GM21423 (cell line): ENCODE results near the gene PRKAG2.

Source experiments
- ATAC-seq: cut with Tn5 transposase; IDR thresholded peaks from one replicate; pipeline ENCODE4 v1.9.1; 2021; ENCODE audit warnings: mild to moderate bottlenecking, moderate library complexity; ENCODE audit not compliant: unreplicated experiment

PRKAG2 gene

DNA sequence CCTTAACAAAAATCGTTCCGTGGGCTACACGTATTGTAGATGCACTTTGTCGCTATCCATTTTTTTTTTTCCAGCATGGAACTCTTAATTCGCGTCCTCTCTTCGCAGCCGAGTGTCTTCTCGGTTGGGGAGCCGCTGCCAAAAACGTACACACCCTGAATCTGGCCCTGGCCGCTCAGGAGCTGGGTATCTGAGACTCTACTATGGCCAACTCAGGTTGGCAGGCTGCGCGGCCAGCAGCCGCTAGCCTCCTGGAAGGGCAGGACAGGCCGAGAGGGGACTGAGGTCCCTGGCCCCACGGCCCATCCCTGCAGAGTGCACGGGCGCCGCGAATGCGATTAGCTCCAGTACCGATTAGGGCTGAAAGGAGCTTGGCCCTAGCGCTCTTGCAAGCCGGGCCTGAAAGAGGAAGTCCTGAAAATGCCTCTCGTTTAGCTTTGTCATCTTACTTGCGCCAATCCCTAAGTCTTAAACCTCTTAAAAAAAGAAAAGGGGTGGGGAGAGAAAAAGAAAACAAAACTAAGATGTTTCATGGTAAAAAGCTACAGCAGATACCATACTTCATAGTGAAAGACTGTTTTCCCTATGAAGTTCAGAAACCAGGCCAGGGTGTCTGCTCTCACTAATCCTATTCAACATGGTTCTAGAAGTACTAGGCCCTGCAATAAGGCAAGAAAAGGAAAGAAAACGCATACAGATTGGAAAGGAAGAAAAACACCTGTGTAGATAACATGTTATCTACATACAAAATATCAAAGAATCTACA, 244.0 kb downstream of the PRKAG2 start:
- ATAC-seq, result peak; percentile 53

DNA sequence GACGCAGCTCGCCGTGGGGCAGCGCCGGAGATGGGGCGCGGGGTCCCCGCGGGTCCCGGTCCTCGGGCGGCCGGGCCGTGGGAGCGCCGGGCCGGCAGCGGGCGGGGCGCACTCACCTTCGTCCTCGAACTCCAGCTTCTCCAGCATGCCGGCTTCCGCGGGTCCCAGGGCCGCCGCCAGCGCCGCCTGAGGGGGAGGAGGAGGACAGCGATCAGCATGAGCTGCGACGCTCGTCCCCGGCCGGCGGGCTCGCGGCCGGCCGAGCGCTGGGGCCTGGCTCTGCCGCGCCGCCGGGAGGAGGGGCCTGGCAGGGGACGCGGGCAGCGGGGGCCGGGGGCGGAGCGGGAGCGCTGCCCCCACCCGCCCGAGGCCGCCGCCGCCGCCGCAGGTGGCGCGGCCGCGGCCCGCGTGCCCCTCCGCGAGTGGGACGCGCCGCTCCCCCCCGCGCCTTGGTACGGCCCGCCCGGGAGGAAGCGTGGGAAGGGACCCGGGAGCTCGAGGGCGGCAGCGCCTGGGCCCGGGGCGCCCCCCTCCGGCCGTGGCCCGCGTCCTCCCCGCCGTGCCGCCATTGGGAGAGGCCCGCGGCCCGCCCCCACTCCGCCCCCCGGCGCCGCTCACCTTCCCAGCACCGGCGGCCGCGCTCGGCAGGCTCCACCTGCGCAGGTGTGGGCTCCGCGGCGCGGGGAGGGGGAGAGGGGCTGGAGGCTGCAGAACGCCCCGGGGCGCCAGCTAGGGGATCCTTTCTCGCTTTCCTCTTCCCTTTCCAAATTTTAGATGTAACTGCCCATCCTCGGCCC, 244.8 kb downstream of the PRKAG2 start:
- ATAC-seq, result peak; percentile 69

- peak; percentile 25 for ATAC-seq
Observed at GRCh38 chr7:151631570-151631952, 245.4 kb downstream of the PRKAG2 start.

DNA sequence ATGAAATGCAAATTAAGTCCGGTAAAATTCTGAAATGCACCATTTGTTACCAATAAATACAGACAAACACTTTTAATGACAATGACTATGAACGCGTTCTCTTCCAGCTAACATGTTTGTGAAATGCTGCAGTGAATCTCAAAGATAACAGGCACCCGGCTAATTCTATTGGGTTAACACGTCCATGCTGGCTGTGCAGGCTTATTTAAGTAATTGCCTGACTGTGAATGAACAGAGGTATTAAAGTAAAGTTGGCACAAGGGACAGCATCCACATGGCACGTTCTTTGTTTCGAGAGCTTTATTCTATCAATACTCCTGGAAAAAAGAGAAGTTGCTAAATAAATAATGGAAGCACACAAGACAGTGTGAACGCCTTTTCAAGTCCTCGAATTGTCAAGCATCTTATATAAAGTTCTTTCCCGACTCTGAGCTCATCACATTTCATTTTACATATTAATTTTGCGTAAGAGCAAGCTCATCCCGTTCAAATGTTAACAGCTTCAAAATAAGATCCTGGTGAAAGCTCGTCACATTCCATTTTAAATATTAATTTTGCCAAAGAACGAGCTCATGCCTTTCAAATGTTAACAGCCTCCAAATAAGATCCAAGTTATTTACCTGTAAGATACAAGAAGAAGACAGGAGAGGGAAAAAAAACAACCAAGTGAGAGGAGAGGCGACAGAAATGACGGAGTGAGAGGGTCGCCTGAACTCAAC, 245.9 kb downstream of the PRKAG2 start:
- ATAC-seq, result no peak

DNA sequence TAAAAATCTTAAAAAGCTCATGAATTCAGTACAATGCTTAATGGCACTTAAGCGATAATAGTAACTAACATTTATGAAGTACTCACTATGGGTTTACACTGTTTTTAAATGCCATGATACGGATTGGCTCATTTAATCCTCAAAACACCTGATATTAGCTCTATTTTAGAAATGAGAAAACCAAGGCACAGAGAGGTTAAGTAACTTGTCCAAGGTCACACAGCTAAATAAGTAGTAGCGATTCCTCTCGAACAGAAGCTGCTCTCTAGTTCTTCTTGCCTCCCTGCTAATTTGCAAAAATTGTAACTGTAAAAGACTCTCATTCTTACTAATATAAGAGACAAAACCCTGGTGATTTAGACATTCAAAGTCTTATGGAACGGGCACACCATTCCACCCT, 246.6 kb downstream of the PRKAG2 start:
- ATAC-seq, result no peak

DNA sequence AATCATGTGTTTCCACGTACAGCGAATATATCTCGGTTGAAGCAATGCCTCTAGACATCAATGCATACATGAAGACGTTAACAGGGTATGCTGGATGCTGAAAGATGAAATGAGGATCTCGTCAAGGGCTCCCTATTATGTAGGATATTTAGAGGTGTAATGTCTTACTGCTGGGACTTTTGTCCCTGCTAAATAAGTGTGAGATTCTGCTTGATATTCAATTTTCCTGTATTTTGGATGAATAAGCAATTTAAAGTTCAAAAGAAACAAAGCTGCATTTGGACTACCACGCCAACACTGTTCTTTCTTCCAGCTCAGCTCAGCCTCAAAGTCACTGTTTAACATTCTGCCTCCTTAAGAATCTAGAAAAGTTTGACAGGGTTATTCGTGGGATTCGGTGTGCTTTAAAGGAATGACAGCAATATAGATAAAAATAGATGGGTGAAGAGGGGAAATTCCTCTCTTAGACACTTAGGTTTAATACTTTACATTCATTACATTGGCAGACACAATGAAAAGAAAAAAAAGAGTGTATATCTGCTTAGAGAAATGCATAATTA, 247.1 kb downstream of the PRKAG2 start:
- ATAC-seq, result no peak

DNA sequence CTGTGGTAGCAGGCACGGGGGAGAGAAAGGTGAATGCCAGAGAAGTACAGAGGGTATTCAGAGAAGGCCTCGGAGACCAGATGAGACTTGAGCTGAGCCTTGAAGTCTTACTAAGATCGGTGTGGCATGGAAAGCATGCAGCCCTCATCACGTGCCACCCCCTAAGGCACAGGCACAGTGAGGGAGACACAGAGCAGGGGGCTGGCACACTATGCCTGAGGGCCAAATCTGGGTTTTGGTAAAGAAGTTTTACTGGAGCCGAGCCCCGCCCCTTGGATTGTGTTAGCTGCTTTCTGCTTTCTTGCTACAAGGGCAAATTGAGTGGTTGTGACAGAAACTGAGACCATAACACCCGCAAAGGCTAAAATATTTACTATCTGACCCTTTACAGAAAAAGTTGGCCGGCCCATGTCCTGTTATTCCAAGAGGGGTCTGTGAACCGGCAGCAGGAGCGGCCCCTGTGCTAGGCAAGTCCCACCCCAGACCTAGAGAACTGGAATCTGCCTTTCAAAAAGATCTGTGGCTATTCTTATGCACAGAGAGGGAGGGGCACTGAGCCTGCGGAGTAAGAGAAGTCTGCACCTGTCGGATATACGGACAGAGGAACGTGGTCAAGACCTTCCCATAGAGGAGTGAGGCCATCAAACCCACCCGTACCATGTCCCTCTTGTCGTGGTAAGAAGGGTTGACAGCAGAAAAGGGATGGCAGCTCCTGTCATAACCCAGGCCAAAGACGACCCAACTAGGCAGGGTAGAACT, 247.9 kb downstream of the PRKAG2 start:
- no peak for ATAC-seq

- no peak for ATAC-seq
Observed at GRCh38 chr7:151626422-151627115, 250.3 kb downstream of the PRKAG2 start.

- ATAC-seq, result no peak
Observed at GRCh38 chr7:151625606-151626005, 251.3 kb downstream of the PRKAG2 start.

DNA sequence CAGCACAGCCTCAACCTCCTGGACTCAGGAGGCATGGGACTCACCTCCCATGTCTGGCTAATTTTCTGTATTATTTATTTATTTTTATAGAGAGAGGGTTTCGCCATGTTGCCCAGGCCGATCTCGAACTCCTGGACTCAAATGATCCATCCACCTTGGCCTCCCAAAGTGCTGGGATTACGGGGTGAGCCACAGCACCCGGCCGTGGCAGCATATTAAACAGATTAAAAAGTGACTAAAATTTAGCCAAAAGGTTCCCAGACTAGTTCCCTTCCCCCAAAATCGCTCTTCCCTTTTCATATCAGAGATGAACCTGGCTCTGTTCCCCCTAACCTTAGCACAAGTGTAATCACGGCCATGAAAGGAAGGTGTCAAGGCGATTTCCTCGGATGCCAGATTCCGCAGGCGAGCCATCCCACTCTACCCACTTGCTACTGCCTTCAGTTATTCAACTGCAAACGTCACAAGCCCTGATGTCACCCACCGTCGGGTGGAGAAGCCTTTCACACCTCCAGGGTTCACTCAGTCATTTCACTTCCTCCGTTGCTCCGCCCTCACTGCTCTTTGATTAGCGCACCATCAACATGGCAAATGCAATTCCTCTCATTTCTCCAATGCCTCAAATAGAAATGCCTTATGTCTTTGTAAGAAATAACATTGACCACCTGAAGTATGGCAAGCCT, 252.5 kb downstream of the PRKAG2 start:
- no peak for ATAC-seq

DNA sequence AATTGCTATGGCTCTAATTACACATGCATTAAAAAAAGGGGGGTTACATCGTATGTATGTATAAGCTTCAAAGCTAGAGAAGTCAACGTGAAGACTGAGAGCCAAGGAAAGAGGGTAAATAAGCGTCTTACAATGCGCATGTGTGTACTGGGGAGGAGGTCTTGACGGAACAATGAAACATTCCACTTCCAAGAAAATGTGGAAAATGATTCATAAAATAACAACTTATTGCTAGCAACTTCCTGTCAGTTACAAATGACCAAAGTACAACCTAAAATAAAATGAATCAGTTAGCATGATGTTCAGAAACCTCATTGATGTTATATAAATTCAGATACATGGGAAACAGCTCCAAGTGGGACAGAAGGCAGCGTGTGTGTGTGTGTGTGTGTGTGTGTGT, 253.1 kb downstream of the PRKAG2 start:
- no peak for ATAC-seq

GRCh38 chr7:151621961-151622360, 255.0 kb downstream of the PRKAG2 start:
- ATAC-seq, result no peak

DNA sequence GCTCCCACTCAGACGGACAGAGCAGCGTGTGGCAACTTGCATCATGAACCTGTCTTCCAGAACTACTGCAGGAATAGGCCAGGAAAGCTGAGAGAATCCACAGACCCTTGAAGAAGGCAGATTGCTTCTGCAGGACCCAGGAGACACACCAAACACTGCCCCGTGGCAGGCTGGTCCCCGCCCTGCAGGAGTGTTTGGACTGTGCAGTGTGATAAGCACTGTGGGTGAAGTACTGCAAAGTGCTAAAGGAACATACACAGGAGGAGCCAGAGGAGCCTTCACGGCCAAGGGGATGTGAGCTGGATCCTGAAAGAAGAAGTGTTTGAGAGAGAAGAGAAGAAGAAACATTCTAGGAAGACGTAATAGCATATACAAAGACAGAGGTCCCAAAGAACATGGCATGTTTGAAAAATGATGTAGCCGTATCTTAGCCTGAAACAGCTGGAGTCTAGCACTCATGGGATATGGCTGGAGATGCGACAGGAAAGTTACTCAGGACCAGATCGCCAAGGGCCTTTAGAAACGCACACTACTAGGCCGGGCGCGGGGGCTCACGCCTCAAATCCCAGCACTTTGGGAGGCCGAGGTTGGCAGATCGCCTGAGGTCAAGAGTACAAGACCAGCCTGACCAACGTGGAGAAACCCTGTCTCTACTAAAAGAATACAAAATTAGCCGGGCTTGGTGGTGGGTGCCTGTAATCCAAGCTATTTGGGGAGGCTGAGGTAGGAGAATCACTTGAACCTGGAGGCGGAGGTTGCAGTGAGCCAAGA, 260.3 kb downstream of the PRKAG2 start:
- ATAC-seq, result no peak

DNA sequence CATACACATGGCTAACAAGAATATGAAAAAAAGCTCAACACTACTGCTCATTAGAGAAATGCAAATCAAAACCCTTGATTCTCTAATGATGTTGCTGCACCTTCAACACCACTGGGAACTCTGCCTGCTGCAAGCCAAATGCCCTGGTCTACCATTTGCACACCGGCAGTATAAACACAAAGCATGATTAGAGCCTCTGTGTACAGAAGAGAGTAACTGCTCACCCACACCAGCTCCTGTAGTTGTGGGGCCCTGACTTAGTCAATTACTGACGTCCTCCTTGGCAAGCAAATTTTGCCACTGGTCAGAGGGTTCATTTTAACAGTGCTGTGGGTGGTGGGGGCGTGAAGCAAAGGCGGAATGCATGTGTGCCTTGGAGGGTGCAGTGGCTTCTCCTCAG, 261.1 kb downstream of the PRKAG2 start:
- ATAC-seq, result no peak

GRCh38 chr7:151615058-151615457, 261.9 kb downstream of the PRKAG2 start:
- ATAC-seq, result no peak

- ATAC-seq, result no peak
Observed at GRCh38 chr7:151614019-151614418, 262.9 kb downstream of the PRKAG2 start.

GRCh38 chr7:151611878-151612277, 265.0 kb downstream of the PRKAG2 start:
- no peak for ATAC-seq

DNA sequence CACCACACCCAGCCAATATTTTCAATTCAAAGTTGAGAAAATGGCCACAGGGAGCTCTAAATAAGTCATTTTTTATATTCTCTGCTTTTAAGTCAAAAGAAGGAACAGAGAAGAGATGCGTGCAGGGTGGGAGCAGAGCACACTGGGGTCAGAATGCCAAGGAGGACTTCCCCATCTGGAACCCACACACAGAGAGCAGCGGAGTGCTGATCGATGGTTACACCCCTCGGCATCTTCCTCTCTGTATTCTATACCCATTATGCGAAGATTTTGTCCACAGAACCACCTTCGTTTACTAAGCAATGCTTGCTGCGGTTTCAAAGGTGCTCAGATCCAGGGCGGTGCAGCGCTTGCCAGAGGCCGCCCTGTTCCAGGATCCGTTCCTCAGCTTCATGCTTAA, 265.9 kb downstream of the PRKAG2 start:
- ATAC-seq, result no peak
